Panc1 (cell line): Measurements from ENCODE around the gene CALB2. TPM values are rescaled to one million over a fixed set of nuclear protein-coding genes. Genes with fewer than 3 reads are reported as not detected.

Experiments used
- ATAC-seq: fragments of 200-7000 bp; cut with Tn5 transposase; 2 replicates; pipeline ENCODE4 v1.9.1; 2020; ENCODE audit warnings: mild to moderate bottlenecking, moderate library complexity
- BruUV-seq: library from RNA; stranded (reverse); fragments of 400-500 nt; replicated peaks from 2 replicates; lab custom pipeline; 2021; lab: Mats Ljungman, UMichigan
- CTCF ChIA-PET: fragments of 300-600 bp; sonication (Branson Sonifier 250); formaldehyde crosslinking; loops from one replicate; lab custom pipeline; 2022; ENCODE audit warnings: antibody characterized with exemption; lab: Charles Lee
- POLR2A ChIA-PET: fragments of 300-600 bp; sonication (Branson Sonifier 250); formaldehyde crosslinking; loops from one replicate; lab custom pipeline; 2022; ENCODE audit warnings: antibody characterized with exemption; lab: Charles Lee
- DNase-seq: peaks from one replicate; pipeline ENCODE4 v3.0.0-alpha.2; 2010; ENCODE audit warnings: low read depth, low spot score
- H3K27ac ChIP-seq: 2 replicates; pipeline ENCODE4 v1.5.1; 2011; ENCODE audit warnings: mild to moderate bottlenecking, low read length, inconsistent platforms
- H3K27me3 ChIP-seq: fragments of 200-500 bp; sonication (Bioruptor generic); 2 replicates; pipeline ENCODE4 v1.6.0; 2014; ENCODE audit warnings: low read length, inconsistent platforms; ENCODE audit not compliant: control insufficient read depth, insufficient read depth
- H3K36me3 ChIP-seq: fragments of 200-500 bp; sonication (Bioruptor generic); 2 replicates; pipeline ENCODE4 v1.5.1; 2014; ENCODE audit warnings: inconsistent platforms, mild to moderate bottlenecking, low read length, moderate library complexity; ENCODE audit not compliant: control insufficient read depth, insufficient read depth
- H3K4me1 ChIP-seq: 2 replicates; pipeline ENCODE4 v1.5.1; 2011; ENCODE audit warnings: inconsistent platforms, mild to moderate bottlenecking, low read length, moderate library complexity; ENCODE audit not compliant: control insufficient read depth, insufficient read depth
- H3K4me3 ChIP-seq, 2 experiments: 2 replicates each; pipeline ENCODE4 v1.5.1; 2011 to 2012; ENCODE audit warnings: low read depth in 2 of 2, low read length in 2 of 2, mild to moderate bottlenecking in 2 of 2, inconsistent platforms in 1 of 2, moderate library complexity in 1 of 2
- H3K9me3 ChIP-seq: fragments of 200-500 bp; sonication (Bioruptor generic); 2 replicates; pipeline ENCODE4 v1.5.1; 2014; ENCODE audit warnings: low read depth, mild to moderate bottlenecking, inconsistent platforms, low read length, moderate library complexity; ENCODE audit not compliant: control insufficient read depth, insufficient read depth
- POLR2AphosphoS5 ChIP-seq: IDR thresholded peaks from 2 replicates; pipeline ENCODE4 v1.6.1; 2012; ENCODE audit warnings: mild to moderate bottlenecking, low read depth, low read length, moderate library complexity
- REST ChIP-seq, 2 experiments: IDR thresholded peaks; 2 replicates each; pipeline ENCODE4 v1.6.1; 2011 to 2012; ENCODE audit warnings: low read depth in 2 of 2, control low read depth in 1 of 2, low read length in 1 of 2, mild to moderate bottlenecking in 1 of 2, moderate library complexity in 1 of 2; ENCODE audit not compliant: insufficient read depth in 1 of 2
- SIN3A ChIP-seq: IDR thresholded peaks from 2 replicates; pipeline ENCODE4 v1.6.1; 2012; ENCODE audit warnings: low read depth, mild to moderate bottlenecking, low read length, moderate library complexity, borderline replicate concordance; ENCODE audit not compliant: insufficient read depth
- TCF7L2 ChIP-seq: IDR thresholded peaks from 2 replicates; pipeline ENCODE4 v1.6.1; 2011; ENCODE audit warnings: mild to moderate bottlenecking, low read depth, low read length, inconsistent platforms
- in situ Hi-C: cut with HindIII; loops from 2 replicates; pipeline ENCODE4 v1.10.0; 2016; ENCODE audit warnings: low sequenced_read_pairs, low pct_unique_long_range_greater_than_20kb
- intact Hi-C: fragments of 100-400 bp; cut with micrococcal nuclease; formaldehyde crosslinking; loops from one replicate; pipeline ENCODE4 v1.10.0; 2022; ENCODE audit not compliant: unreplicated experiment
- total RNA-seq: library from RNA; stranded (reverse); gene quantifications from one replicate; pipeline ENCODE4 v1.2.1, GENCODE V29; 2021; ENCODE audit not compliant: unreplicated experiment
- TF ChIP-seq, protein P1 (sequence below): fragments of 450-650 bp; IDR thresholded peaks from 2 replicates; pipeline ENCODE4 v1.5.1; 2017; ENCODE audit warnings: mild to moderate bottlenecking

Gene CALB2
- total RNA-seq, 1 experiment from 2014 or later, result 0.59 TPM

DNA sequence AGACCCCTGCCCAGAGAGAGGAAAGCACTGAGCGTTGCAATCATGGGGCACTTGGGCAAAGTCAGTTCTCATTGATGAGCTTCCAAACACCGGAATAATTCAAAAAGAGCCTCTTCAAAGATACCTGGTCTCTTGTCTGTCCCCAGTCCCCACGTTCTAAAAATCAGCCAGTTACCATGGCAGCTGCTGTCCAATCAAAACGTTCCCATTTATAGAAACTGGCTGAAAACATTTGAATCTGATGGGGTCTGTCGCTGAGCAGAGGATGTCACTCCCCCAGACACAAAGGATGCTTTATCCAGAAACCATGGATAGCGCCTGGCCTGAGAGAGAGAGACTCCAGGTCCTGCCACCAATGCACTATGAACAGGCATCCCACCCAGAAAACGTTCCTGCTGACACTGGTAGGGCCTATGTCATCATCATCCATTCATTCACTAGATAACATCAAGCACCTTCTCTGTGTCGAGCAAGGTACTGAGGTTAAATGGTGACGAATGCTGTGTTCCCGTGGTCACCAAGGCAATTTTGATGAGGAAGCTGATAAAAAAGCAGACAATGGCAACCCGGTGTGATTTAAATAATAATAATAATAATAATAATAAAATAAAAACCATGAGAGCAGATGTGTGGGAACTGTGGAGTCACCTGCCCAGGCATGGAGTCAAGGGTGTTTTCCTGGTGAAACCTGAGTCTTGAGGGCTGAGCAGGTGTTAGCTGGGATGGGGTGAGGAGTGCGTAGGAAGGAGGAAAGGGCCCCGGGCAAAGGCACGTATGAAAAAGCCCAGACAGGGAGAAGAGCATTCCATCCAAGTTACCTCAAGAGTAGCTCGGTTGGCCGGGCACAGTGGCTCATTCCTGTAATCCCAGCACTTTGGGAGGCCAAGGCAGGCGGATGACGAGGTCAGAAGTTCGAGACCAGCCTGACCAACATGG lies 19.0 kb upstream of the CALB2 start:
- H3K27me3 ChIP-seq, result no peaks in the 10 kb centered on the region
- no peaks in the 10 kb centered on the region for H3K4me1 ChIP-seq
- no peak for DNase-seq
- no peaks in the 10 kb centered on the region for H3K36me3 ChIP-seq
- H3K27ac ChIP-seq, result no peak overlapping the region
- no peak for TF ChIP-seq REST (IDR thresholded peaks at IDR 0.05; ENCODE audit: insufficient read depth in 1 of 2, low read depth in 2 of 2, low read length in 1 of 2)
- no peak for TF ChIP-seq TCF7L2
- no peak for TF ChIP-seq POLR2AphosphoS5
- no peak for TF ChIP-seq SIN3A
- TF ChIP-seq, protein P1, sequence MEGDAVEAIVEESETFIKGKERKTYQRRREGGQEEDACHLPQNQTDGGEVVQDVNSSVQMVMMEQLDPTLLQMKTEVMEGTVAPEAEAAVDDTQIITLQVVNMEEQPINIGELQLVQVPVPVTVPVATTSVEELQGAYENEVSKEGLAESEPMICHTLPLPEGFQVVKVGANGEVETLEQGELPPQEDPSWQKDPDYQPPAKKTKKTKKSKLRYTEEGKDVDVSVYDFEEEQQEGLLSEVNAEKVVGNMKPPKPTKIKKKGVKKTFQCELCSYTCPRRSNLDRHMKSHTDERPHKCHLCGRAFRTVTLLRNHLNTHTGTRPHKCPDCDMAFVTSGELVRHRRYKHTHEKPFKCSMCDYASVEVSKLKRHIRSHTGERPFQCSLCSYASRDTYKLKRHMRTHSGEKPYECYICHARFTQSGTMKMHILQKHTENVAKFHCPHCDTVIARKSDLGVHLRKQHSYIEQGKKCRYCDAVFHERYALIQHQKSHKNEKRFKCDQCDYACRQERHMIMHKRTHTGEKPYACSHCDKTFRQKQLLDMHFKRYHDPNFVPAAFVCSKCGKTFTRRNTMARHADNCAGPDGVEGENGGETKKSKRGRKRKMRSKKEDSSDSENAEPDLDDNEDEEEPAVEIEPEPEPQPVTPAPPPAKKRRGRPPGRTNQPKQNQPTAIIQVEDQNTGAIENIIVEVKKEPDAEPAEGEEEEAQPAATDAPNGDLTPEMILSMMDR, result no peak
- no peaks in the 10 kb centered on the region for H3K9me3 ChIP-seq
- no peak for ATAC-seq
- no peak overlapping the region for H3K4me3 ChIP-seq
- POLR2A ChIA-PET, result no interaction called here
- intact Hi-C loops, result no loop called here
- in situ Hi-C loops, result no loop called here
- no TSS peak for BruUV-seq
- CTCF ChIA-PET, result no interaction called here

GRCh38 chr16:71340406-71340805 lies 18.1 kb upstream of the CALB2 start:
- CTCF ChIA-PET, result no interaction called here
- TF ChIP-seq, protein P1, result no peak
- no peak for TF ChIP-seq REST (IDR thresholded peaks at IDR 0.05; ENCODE audit: insufficient read depth in 1 of 2, low read depth in 2 of 2, low read length in 1 of 2)
- no peak for TF ChIP-seq TCF7L2
- TF ChIP-seq POLR2AphosphoS5, result no peak
- no peak for TF ChIP-seq SIN3A
- Histone ChIP-seq H3K4me1 (no peaks in the 10 kb centered on the region), H3K27ac (no peak overlapping the region), H3K9me3 (no peaks in the 10 kb centered on the region), H3K36me3 (no peaks in the 10 kb centered on the region), H3K4me3 (no peak overlapping the region), H3K27me3 (no peaks in the 10 kb centered on the region)
- no TSS peak for BruUV-seq
- in situ Hi-C loops (no loop called here), intact Hi-C loops (no loop called here)
- no peak for DNase-seq
- ATAC-seq, result no peak
- POLR2A ChIA-PET, result no interaction called here
